22Rv1 (cell line): Measurements from ENCODE around the gene ZNF438.

Source experiments
- CTCF ChIP-seq: fragments of 450-650 bp; IDR thresholded peaks from 2 replicates; pipeline ENCODE4 v1.5.1; 2017; ENCODE audit warnings: mild to moderate bottlenecking
- ZFX ChIP-seq: fragments of 450-650 bp; IDR thresholded peaks from 2 replicates; pipeline ENCODE4 v1.6.1; 2017; ENCODE audit warnings: antibody characterized with exemption, borderline replicate concordance

GRCh38 chr10:30853066-30853465 is 178.6 kb downstream of the ZNF438 start:
- TF ChIP-seq CTCF, result no peak
- no peak for TF ChIP-seq ZFX
